ENCODE measurements around the gene SLC25A33. TPM values are rescaled to one million over a fixed set of nuclear protein-coding genes. Genes with fewer than 3 reads are reported as not detected.
A peak's percentile ranks its signal among the peaks of the same experiment; 100 is the strongest.
"Not testable (repeated sequence)": the region's sequence is repeated elsewhere in the genome, so short reads cannot be mapped to it uniquely, and the experiment has no call there.

Gene SLC25A33
- total RNA-seq, 1 donor = 6.7 TPM

- Histone ChIP-seq H3K27me3 (ENCODE audit: insufficient read depth, low read length) (no peaks in the 10 kb centered on the region), H3K4me1 (ENCODE audit: insufficient read depth, low read length) (peaks cover 16% of the 10 kb centered on the region), H3K9me3 (ENCODE audit: low read depth, low read length) (no peaks in the 10 kb centered on the region), H3K4me3 (ENCODE audit: low read length) (no peak overlapping the region)
These were observed 19.8 kb downstream of the SLC25A33 start for GRCh38 chr1:9558946-9559545.

- Histone ChIP-seq H3K4me3 (ENCODE audit: low read length) (no peak overlapping the region), H3K27me3 (ENCODE audit: insufficient read depth, low read length) (no peaks in the 10 kb centered on the region), H3K4me1 (ENCODE audit: insufficient read depth, low read length) (peaks cover 16% of the 10 kb centered on the region), H3K9me3 (ENCODE audit: low read depth, low read length) (no peaks in the 10 kb centered on the region)
These were observed 20.4 kb downstream of the SLC25A33 start for GRCh38 chr1:9559673-9560072.

- peaks cover 16% of the 10 kb centered on the region for H3K4me1 ChIP-seq (ENCODE audit: insufficient read depth, low read length)
- H3K27me3 ChIP-seq (ENCODE audit: insufficient read depth, low read length); H3K4me3 ChIP-seq (ENCODE audit: low read length); H3K9me3 ChIP-seq (ENCODE audit: low read depth, low read length): not testable (repeated sequence)
These were observed 20.8 kb downstream of the SLC25A33 start for GRCh38 chr1:9560090-9560489.

GRCh38 chr1:9561429-9561828 lies 22.2 kb downstream of the SLC25A33 start:
- no peaks in the 10 kb centered on the region for H3K27me3 ChIP-seq (ENCODE audit: insufficient read depth, low read length)
- H3K9me3 ChIP-seq (ENCODE audit: low read depth, low read length) = no peaks in the 10 kb centered on the region
- peaks cover 16% of the 10 kb centered on the region for H3K4me1 ChIP-seq (ENCODE audit: insufficient read depth, low read length)
- no peak overlapping the region for H3K4me3 ChIP-seq (ENCODE audit: low read length)

- H3K4me1 ChIP-seq (ENCODE audit: insufficient read depth, low read length) = no peaks in the 10 kb centered on the region
- no peaks in the 10 kb centered on the region for H3K27me3 ChIP-seq (ENCODE audit: insufficient read depth, low read length)
- H3K4me3 ChIP-seq (ENCODE audit: low read length) = no peak overlapping the region
- H3K9me3 ChIP-seq (ENCODE audit: low read depth, low read length) = no peaks in the 10 kb centered on the region
These were observed 30.0 kb downstream of the SLC25A33 start for GRCh38 chr1:9569267-9569666.

GRCh38 chr1:9570886-9571529 lies 31.7 kb downstream of the SLC25A33 start:
- not testable (repeated sequence) for H3K27me3 ChIP-seq (ENCODE audit: insufficient read depth, low read length); H3K9me3 ChIP-seq (ENCODE audit: low read depth, low read length); H3K4me1 ChIP-seq (ENCODE audit: insufficient read depth, low read length); H3K4me3 ChIP-seq (ENCODE audit: low read length)

GRCh38 chr1:9573723-9574122 lies 34.5 kb downstream of the SLC25A33 start:
- H3K4me1 ChIP-seq (ENCODE audit: insufficient read depth, low read length) = no peaks in the 10 kb centered on the region
- no peaks in the 10 kb centered on the region for H3K9me3 ChIP-seq (ENCODE audit: low read depth, low read length)
- H3K4me3 ChIP-seq (ENCODE audit: low read length) = no peak overlapping the region
- no peaks in the 10 kb centered on the region for H3K27me3 ChIP-seq (ENCODE audit: insufficient read depth, low read length)

- H3K9me3 ChIP-seq (ENCODE audit: low read depth, low read length) = no peaks in the 10 kb centered on the region
- no peaks in the 10 kb centered on the region for H3K27me3 ChIP-seq (ENCODE audit: insufficient read depth, low read length)
- H3K4me1 ChIP-seq (ENCODE audit: insufficient read depth, low read length) = no peaks in the 10 kb centered on the region
- no peak overlapping the region for H3K4me3 ChIP-seq (ENCODE audit: low read length)
These were observed 36.2 kb downstream of the SLC25A33 start for GRCh38 chr1:9575486-9575885.

GRCh38 chr1:9576903-9577302 lies 37.6 kb downstream of the SLC25A33 start:
- H3K4me1 ChIP-seq (ENCODE audit: insufficient read depth, low read length) = no peaks in the 10 kb centered on the region
- H3K27me3 ChIP-seq (ENCODE audit: insufficient read depth, low read length) = no peaks in the 10 kb centered on the region
- no peaks in the 10 kb centered on the region for H3K9me3 ChIP-seq (ENCODE audit: low read depth, low read length)
- no peak overlapping the region for H3K4me3 ChIP-seq (ENCODE audit: low read length)

- Histone ChIP-seq H3K27me3 (ENCODE audit: insufficient read depth, low read length) (no peaks in the 10 kb centered on the region), H3K9me3 (ENCODE audit: low read depth, low read length) (no peaks in the 10 kb centered on the region), H3K4me1 (ENCODE audit: insufficient read depth, low read length) (no peaks in the 10 kb centered on the region), H3K4me3 (ENCODE audit: low read length) (no peak overlapping the region)
These were observed 38.2 kb downstream of the SLC25A33 start for GRCh38 chr1:9577423-9577822.

GRCh38 chr1:9580942-9581341 lies 41.7 kb downstream of the SLC25A33 start:
- Histone ChIP-seq H3K27me3 (ENCODE audit: insufficient read depth, low read length) (no peaks in the 10 kb centered on the region), H3K4me1 (ENCODE audit: insufficient read depth, low read length) (no peaks in the 10 kb centered on the region), H3K4me3 (ENCODE audit: low read length) (no peak overlapping the region), H3K9me3 (ENCODE audit: low read depth, low read length) (no peaks in the 10 kb centered on the region)

GRCh38 chr1:9586147-9586766 lies 47.0 kb downstream of the SLC25A33 start:
- Histone ChIP-seq H3K4me3 (ENCODE audit: low read length) (no peak overlapping the region), H3K4me1 (ENCODE audit: insufficient read depth, low read length) (peaks cover 21% of the 10 kb centered on the region), H3K9me3 (ENCODE audit: low read depth, low read length) (no peaks in the 10 kb centered on the region), H3K27me3 (ENCODE audit: insufficient read depth, low read length) (no peaks in the 10 kb centered on the region)

GRCh38 chr1:9588551-9589143 lies 49.4 kb downstream of the SLC25A33 start, which contains the start of gene TMEM201:
Gene TMEM201 (plus strand): TSS chr1:9588911. CDS start chr1:9588931, 20 bp downstream.
- peak within 1 kb of the TSS; percentile 45 for H3K4me3 ChIP-seq (ENCODE audit: low read length)
- peaks cover 45% of the 10 kb centered on the region for H3K4me1 ChIP-seq (ENCODE audit: insufficient read depth, low read length)
- no peaks in the 10 kb centered on the region for H3K9me3 ChIP-seq (ENCODE audit: low read depth, low read length)
- H3K27me3 ChIP-seq (ENCODE audit: insufficient read depth, low read length) = no peaks in the 10 kb centered on the region

GRCh38 chr1:9589144-9589718 lies 50.0 kb downstream of the SLC25A33 start:
- Histone ChIP-seq H3K9me3 (ENCODE audit: low read depth, low read length) (no peaks in the 10 kb centered on the region), H3K27me3 (ENCODE audit: insufficient read depth, low read length) (no peaks in the 10 kb centered on the region), H3K4me1 (ENCODE audit: insufficient read depth, low read length) (peaks cover 48% of the 10 kb centered on the region), H3K4me3 (ENCODE audit: low read length) (peak overlapping the region; percentile 45)

- Histone ChIP-seq H3K9me3 (ENCODE audit: low read depth, low read length) (no peaks in the 10 kb centered on the region), H3K4me1 (ENCODE audit: insufficient read depth, low read length) (peaks cover 48% of the 10 kb centered on the region), H3K4me3 (ENCODE audit: low read length) (peak overlapping the region; percentile 45), H3K27me3 (ENCODE audit: insufficient read depth, low read length) (no peaks in the 10 kb centered on the region)
These were observed 50.5 kb downstream of the SLC25A33 start for GRCh38 chr1:9589719-9590157.
